Measurements from ENCODE around the gene IGFBP5.

The IGFBP5 gene

GRCh38 chr2:216626168-216626874, 69.0 kb downstream of the IGFBP5 start:
- Histone ChIP-seq H3F3A (ENCODE audit: control insufficient read depth, insufficient read depth) (no peaks in the 10 kb centered on the region), H4K20me1 (ENCODE audit: control insufficient read depth, insufficient read depth, low read depth, low read length) (no peaks in the 10 kb centered on the region), H3K4me1 (ENCODE audit: control insufficient read depth, low read length) (peaks cover 33% of the 10 kb centered on the region), H3K4me2 (ENCODE audit: low read length) (no peak overlapping the region), H3K9me2 (replicated peaks; ENCODE audit: control insufficient read depth, low read length) (no peaks in the 10 kb centered on the region), H3K27ac (ENCODE audit: low read depth, low read length) (no peak overlapping the region), H3K27me3 (ENCODE audit: control insufficient read depth, low read length) (peaks cover 9% of the 10 kb centered on the region), H3K4me3 (ENCODE audit: low read length) (no peak overlapping the region), H3K79me2 (ENCODE audit: control insufficient read depth, low read length) (no peaks in the 10 kb centered on the region), H3K36me3 (ENCODE audit: control insufficient read depth, low read length) (no peaks in the 10 kb centered on the region), H3K9me3 (ENCODE audit: control insufficient read depth, insufficient read depth, low read length) (no peaks in the 10 kb centered on the region)
- TF ChIP-seq CTCF (IDR thresholded peaks at IDR 0.05; ENCODE audit: low read depth, low read length, poor library complexity, severe bottlenecking) = no peak
- no peak for TF ChIP-seq EZH2phosphoT487 (IDR thresholded peaks at IDR 0.05; ENCODE audit: borderline replicate concordance, low read length)

GRCh38 chr2:216624251-216624650, 71.1 kb downstream of the IGFBP5 start:
- no peaks in the 10 kb centered on the region for H3K36me3 ChIP-seq (ENCODE audit: control insufficient read depth, low read length)
- H3K4me1 ChIP-seq (ENCODE audit: control insufficient read depth, low read length) = peaks cover 53% of the 10 kb centered on the region
- no peaks in the 10 kb centered on the region for H3K79me2 ChIP-seq (ENCODE audit: control insufficient read depth, low read length)
- no peaks in the 10 kb centered on the region for H3K9me2 ChIP-seq (replicated peaks; ENCODE audit: control insufficient read depth, low read length)
- H3K27ac ChIP-seq (ENCODE audit: low read depth, low read length) = no peak overlapping the region
- H3F3A ChIP-seq (ENCODE audit: control insufficient read depth, insufficient read depth) = no peaks in the 10 kb centered on the region
- TF ChIP-seq EZH2phosphoT487 (IDR thresholded peaks at IDR 0.05; ENCODE audit: borderline replicate concordance, low read length) (no peak), CTCF (IDR thresholded peaks at IDR 0.05; ENCODE audit: low read depth, low read length, poor library complexity, severe bottlenecking) (no peak)
- 0 out of 2 replicates have a peak overlapping the region, but pooled peaks have one; percentile 2 for H3K4me2 ChIP-seq (ENCODE audit: low read length)
- no peak overlapping the region for H3K4me3 ChIP-seq (ENCODE audit: low read length)
- no peaks in the 10 kb centered on the region for H4K20me1 ChIP-seq (ENCODE audit: control insufficient read depth, insufficient read depth, low read depth, low read length)
- H3K27me3 ChIP-seq (ENCODE audit: control insufficient read depth, low read length) = peaks cover 4% of the 10 kb centered on the region
- H3K9me3 ChIP-seq (ENCODE audit: control insufficient read depth, insufficient read depth, low read length) = no peaks in the 10 kb centered on the region

- no peaks in the 10 kb centered on the region for H3K36me3 ChIP-seq (ENCODE audit: control insufficient read depth, low read length)
- no peaks in the 10 kb centered on the region for H4K20me1 ChIP-seq (ENCODE audit: control insufficient read depth, insufficient read depth, low read depth, low read length)
- H3K9me3 ChIP-seq (ENCODE audit: control insufficient read depth, insufficient read depth, low read length) = no peaks in the 10 kb centered on the region
- TF ChIP-seq CTCF (IDR thresholded peaks at IDR 0.05; ENCODE audit: low read depth, low read length, poor library complexity, severe bottlenecking) = no peak
- no peak for TF ChIP-seq EZH2phosphoT487 (IDR thresholded peaks at IDR 0.05; ENCODE audit: borderline replicate concordance, low read length)
- peak overlapping the region; percentile 16; the same call in 1 of the 2 replicates for H3K27ac ChIP-seq (ENCODE audit: low read depth, low read length)
- no peaks in the 10 kb centered on the region; the same call in 1 of the 2 replicates for H3K27me3 ChIP-seq (ENCODE audit: control insufficient read depth, low read length)
- peak overlapping the region; percentile 47 for H3K4me3 ChIP-seq (ENCODE audit: low read length)
- H3K4me2 ChIP-seq (ENCODE audit: low read length) = peak overlapping the region; percentile 55
- H3K4me1 ChIP-seq (ENCODE audit: control insufficient read depth, low read length) = peaks cover 66% of the 10 kb centered on the region
- peaks cover 4% of the 10 kb centered on the region for H3F3A ChIP-seq (ENCODE audit: control insufficient read depth, insufficient read depth)
- H3K9me2 ChIP-seq (replicated peaks; ENCODE audit: control insufficient read depth, low read length) = no peaks in the 10 kb centered on the region
- H3K79me2 ChIP-seq (ENCODE audit: control insufficient read depth, low read length) = no peaks in the 10 kb centered on the region
Observed at GRCh38 chr2:216622526-216622925, 72.8 kb downstream of the IGFBP5 start.

All from DOHH2 (cell line).